H9 (cell line): ENCODE results near the gene SLCO2A1. TPM values are rescaled to one million over a fixed set of nuclear protein-coding genes. Genes with fewer than 3 reads are reported as not detected.

Experiments used
- DNase-seq: peaks from one replicate; pipeline ENCODE4 v3.0.0-alpha.2; 2017
- H2AFZ ChIP-seq: one replicate; pipeline ENCODE4 v1.6.1; 2013; ENCODE audit warnings: mild to moderate bottlenecking, low read length, control low read depth, moderate library complexity
- H2AK5ac ChIP-seq: 2 replicates; pipeline ENCODE4 v1.6.1; 2013; ENCODE audit warnings: low read length, control low read depth, mixed read lengths; ENCODE audit not compliant: insufficient read length
- H2BK120ac ChIP-seq: one replicate; pipeline ENCODE4 v1.6.1; 2013; ENCODE audit warnings: low read depth, mild to moderate bottlenecking, low read length, control low read depth, inconsistent platforms; ENCODE audit not compliant: poor library complexity, severe bottlenecking
- H2BK12ac ChIP-seq: 2 replicates; pipeline ENCODE4 v1.6.1; 2013; ENCODE audit warnings: low read length, control low read depth, mixed read lengths, low read depth; ENCODE audit not compliant: insufficient read length
- H2BK15ac ChIP-seq: 2 replicates; pipeline ENCODE4 v1.6.1; 2013; ENCODE audit warnings: low read depth, low read length, control low read depth
- H2BK20ac ChIP-seq: one replicate; pipeline ENCODE4 v1.6.1; 2013; ENCODE audit warnings: low read depth, mild to moderate bottlenecking, low read length, control low read depth, inconsistent platforms; ENCODE audit not compliant: poor library complexity, severe bottlenecking
- H2BK5ac ChIP-seq: 2 replicates; pipeline ENCODE4 v1.6.1; 2013; ENCODE audit warnings: low read length, control low read depth, mixed read lengths; ENCODE audit not compliant: insufficient read length
- H3K14ac ChIP-seq: 2 replicates; pipeline ENCODE4 v1.6.1; 2013; ENCODE audit warnings: low read length, control low read depth; ENCODE audit not compliant: insufficient read depth
- H3K18ac ChIP-seq: 2 replicates; pipeline ENCODE4 v1.6.1; 2013; ENCODE audit warnings: low read depth, mild to moderate bottlenecking, mixed read lengths, low read length, control low read depth; ENCODE audit not compliant: insufficient read length
- H3K23ac ChIP-seq: 2 replicates; pipeline ENCODE4 v1.6.1; 2013; ENCODE audit warnings: low read length, control low read depth, mixed read lengths, low read depth; ENCODE audit not compliant: insufficient read length
- H3K23me2 ChIP-seq: 2 replicates; pipeline ENCODE4 v1.6.1; 2013; ENCODE audit warnings: low read depth, mild to moderate bottlenecking, mixed read lengths, low read length, control low read depth; ENCODE audit not compliant: insufficient read length, poor library complexity, severe bottlenecking
- H3K27ac ChIP-seq: 2 replicates; pipeline ENCODE4 v1.5.1; 2013; ENCODE audit warnings: low read length, control low read depth, mixed read lengths, low read depth; ENCODE audit not compliant: insufficient read length
- H3K27me3 ChIP-seq: 2 replicates; pipeline ENCODE4 v1.6.1; 2013; ENCODE audit warnings: low read length, control low read depth, inconsistent platforms; ENCODE audit not compliant: insufficient read depth
- H3K4ac ChIP-seq: 2 replicates; pipeline ENCODE4 v1.6.1; 2013; ENCODE audit warnings: low read depth, mild to moderate bottlenecking, control low read depth, inconsistent platforms, low read length, moderate library complexity
- H3K4me1 ChIP-seq: 2 replicates; pipeline ENCODE4 v1.6.1; 2013; ENCODE audit warnings: low read length, control low read depth, inconsistent platforms; ENCODE audit not compliant: insufficient read depth
- H3K4me2 ChIP-seq: 2 replicates; pipeline ENCODE4 v1.6.1; 2013; ENCODE audit warnings: low read length, control low read depth, mixed read lengths; ENCODE audit not compliant: insufficient read length, insufficient read depth
- H3K56ac ChIP-seq: 2 replicates; pipeline ENCODE4 v1.6.1; 2013; ENCODE audit warnings: low read depth, mild to moderate bottlenecking, mixed read lengths, low read length, control low read depth; ENCODE audit not compliant: insufficient read length
- H3K79me1 ChIP-seq: 2 replicates; pipeline ENCODE4 v1.6.1; 2013; ENCODE audit warnings: low read depth, mild to moderate bottlenecking, moderate library complexity, low read length, control low read depth, inconsistent platforms; ENCODE audit not compliant: insufficient read depth, poor library complexity, severe bottlenecking
- H3K79me2 ChIP-seq: 2 replicates; pipeline ENCODE4 v1.6.1; 2013; ENCODE audit warnings: low read length, control low read depth, inconsistent platforms; ENCODE audit not compliant: insufficient read depth
- H3K9ac ChIP-seq: 2 replicates; pipeline ENCODE4 v1.6.1; 2013; ENCODE audit warnings: low read length, control low read depth, mixed read lengths; ENCODE audit not compliant: insufficient read length; ENCODE audit errors: extremely low read depth
- H3K9me3 ChIP-seq: one replicate; pipeline ENCODE4 v1.6.1; 2013; ENCODE audit warnings: low read depth, low read length, inconsistent platforms; ENCODE audit not compliant: control insufficient read depth
- H3T11ph ChIP-seq: one replicate; pipeline ENCODE4 v1.6.1; 2013; ENCODE audit warnings: mild to moderate bottlenecking, low read length, control low read depth, inconsistent platforms
- H4K20me1 ChIP-seq: one replicate; pipeline ENCODE4 v1.6.1; 2013; ENCODE audit not compliant: control insufficient read depth, insufficient read length, insufficient read depth
- H4K5ac ChIP-seq: 2 replicates; pipeline ENCODE4 v1.6.1; 2013; ENCODE audit warnings: low read depth, mild to moderate bottlenecking, mixed read lengths, low read length, control low read depth; ENCODE audit not compliant: insufficient read length
- H4K8ac ChIP-seq: replicated peaks from 2 replicates; pipeline ENCODE4 v1.6.1; 2013; ENCODE audit warnings: low read length, control low read depth, mixed read lengths, low read depth; ENCODE audit not compliant: insufficient read length
- H4K91ac ChIP-seq: 2 replicates; pipeline ENCODE4 v1.6.1; 2013; ENCODE audit warnings: low read depth, mild to moderate bottlenecking, moderate library complexity, mixed read lengths, low read length, control low read depth; ENCODE audit not compliant: insufficient read length
- H3K27ac Mint-ChIP-seq, 3 experiments: 2 replicates in 2 of 3; 3 replicates in 1 of 3; pipeline ENCODE4 v1.8.0; 2020 to 2021; ENCODE audit warnings: mixed read lengths in 3 of 3, mild to moderate bottlenecking in 1 of 3, moderate library complexity in 1 of 3
- H3K27me3 Mint-ChIP-seq: 2 replicates; pipeline ENCODE4 v1.8.0; 2021; ENCODE audit warnings: low read depth, mild to moderate bottlenecking, moderate library complexity, mixed read lengths
- H3K36me3 Mint-ChIP-seq, 3 experiments: 2 replicates in 2 of 3; 3 replicates in 1 of 3; pipeline ENCODE4 v1.8.0; 2020 to 2021; ENCODE audit warnings: low read depth in 3 of 3, mixed read lengths in 3 of 3; ENCODE audit not compliant: insufficient read depth in 1 of 3
- H3K4me1 Mint-ChIP-seq, 2 experiments: 2 replicates each; pipeline ENCODE4 v1.8.0; 2020; ENCODE audit warnings: mixed read lengths in 2 of 2
- H3K4me3 Mint-ChIP-seq, 2 experiments: 2 replicates in 1 of 2; 3 replicates in 1 of 2; pipeline ENCODE4 v1.8.0; 2020 to 2021; ENCODE audit warnings: mild to moderate bottlenecking in 2 of 2, mixed read lengths in 2 of 2, moderate library complexity in 1 of 2
- H3K9me3 Mint-ChIP-seq, 2 experiments: 2 replicates in 1 of 2; 3 replicates in 1 of 2; pipeline ENCODE4 v1.8.0; 2020; ENCODE audit warnings: mild to moderate bottlenecking in 2 of 2, mixed read lengths in 2 of 2, moderate library complexity in 1 of 2
- WGBS: extraction: QIAGEN DNeasy Blood & Tissue Kit; methylation state at CpG from one replicate; pipeline ENCODE4 v1.1.7; 2013; ENCODE audit warnings: missing lambda C conversion rate, low lambda C conversion rate, mixed read lengths; ENCODE audit not compliant: insufficient read length; ENCODE audit errors: extremely low coverage; 5-methylcytosine and 5-hydroxymethylcytosine counted together
- total RNA-seq: library from RNA; stranded (reverse); gene quantifications from 2 replicates; pipeline ENCODE4 v1.2.1, GENCODE V29; 2021
- TF ChIP-seq, protein P1 (sequence below): fragments of 200-600 bp; sonication (generic); conservative IDR thresholded peaks from 3 replicates; pipeline ENCODE4 v1.8.0; 2021; ENCODE audit warnings: antibody characterized with exemption, mild to moderate bottlenecking

SLCO2A1 gene
- total RNA-seq, 1 experiment from 2014 or later: 0.98 TPM

DNA sequence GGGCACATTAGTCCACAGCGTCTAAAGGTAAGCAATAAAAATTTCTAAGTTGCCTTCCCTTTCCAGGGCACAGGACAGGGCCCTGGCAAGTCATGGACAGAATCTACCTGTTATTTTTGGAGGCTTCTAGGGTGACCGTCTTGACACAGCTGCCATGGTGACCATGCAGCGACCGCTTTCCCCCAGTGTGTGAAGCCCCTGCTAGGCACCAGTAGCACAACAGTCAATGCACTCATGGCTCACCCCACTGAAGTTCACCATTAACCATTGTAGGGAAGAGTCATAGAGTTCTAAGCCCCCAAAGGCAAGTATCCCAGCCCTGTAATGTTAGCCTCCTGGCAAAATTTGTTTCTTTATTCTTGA lies 43.8 kb upstream of the SLCO2A1 start:
- Histone ChIP-seq H2BK5ac (no peak overlapping the region), H2BK120ac (no peak overlapping the region), H3K18ac (no peak overlapping the region), H3T11ph (no peak overlapping the region), H3K4me2 (no peak overlapping the region), H3K56ac (no peak overlapping the region), H3K4ac (no peak overlapping the region), H4K20me1 (no peaks in the 10 kb centered on the region), H4K8ac (no peak overlapping the region), H3K23ac (no peak overlapping the region), H3K14ac (no peak overlapping the region), H3K79me2 (no peaks in the 10 kb centered on the region), H4K5ac (no peak overlapping the region), H4K91ac (no peak overlapping the region), H2BK20ac (no peak overlapping the region), H3K4me1 (no peaks in the 10 kb centered on the region), H2BK15ac (no peak overlapping the region), H3K27me3 (no peaks in the 10 kb centered on the region), H3K27ac (no peak overlapping the region), H3K9me3 (no peaks in the 10 kb centered on the region), H3K23me2 (no peaks in the 10 kb centered on the region), H3K9ac (no peak overlapping the region), H2AFZ (no peak overlapping the region), H2BK12ac (no peak overlapping the region), H3K79me1 (no peaks in the 10 kb centered on the region), H2AK5ac (no peak overlapping the region)
- TF ChIP-seq, protein P1, sequence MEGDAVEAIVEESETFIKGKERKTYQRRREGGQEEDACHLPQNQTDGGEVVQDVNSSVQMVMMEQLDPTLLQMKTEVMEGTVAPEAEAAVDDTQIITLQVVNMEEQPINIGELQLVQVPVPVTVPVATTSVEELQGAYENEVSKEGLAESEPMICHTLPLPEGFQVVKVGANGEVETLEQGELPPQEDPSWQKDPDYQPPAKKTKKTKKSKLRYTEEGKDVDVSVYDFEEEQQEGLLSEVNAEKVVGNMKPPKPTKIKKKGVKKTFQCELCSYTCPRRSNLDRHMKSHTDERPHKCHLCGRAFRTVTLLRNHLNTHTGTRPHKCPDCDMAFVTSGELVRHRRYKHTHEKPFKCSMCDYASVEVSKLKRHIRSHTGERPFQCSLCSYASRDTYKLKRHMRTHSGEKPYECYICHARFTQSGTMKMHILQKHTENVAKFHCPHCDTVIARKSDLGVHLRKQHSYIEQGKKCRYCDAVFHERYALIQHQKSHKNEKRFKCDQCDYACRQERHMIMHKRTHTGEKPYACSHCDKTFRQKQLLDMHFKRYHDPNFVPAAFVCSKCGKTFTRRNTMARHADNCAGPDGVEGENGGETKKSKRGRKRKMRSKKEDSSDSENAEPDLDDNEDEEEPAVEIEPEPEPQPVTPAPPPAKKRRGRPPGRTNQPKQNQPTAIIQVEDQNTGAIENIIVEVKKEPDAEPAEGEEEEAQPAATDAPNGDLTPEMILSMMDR: no peak
- WGBS: no CpG with 5 or more reads among the region's 4 CpGs
- Mint-ChIP-seq H3K27ac (no peak overlapping the region), H3K4me1 (no peaks in the 10 kb centered on the region), H3K9me3 (peaks cover 0 to 9% of the 10 kb centered on the region in 2 experiments; a peak in 1 of 5 replicates), H3K27me3 (peaks cover 2% of the 10 kb centered on the region), H3K36me3 (no peaks in the 10 kb centered on the region; a peak in 1 of 7 replicates), H3K4me3 (no peak overlapping the region)
- DNase-seq: no peak
